ENCODE results near the gene SSBP3.

DNA sequence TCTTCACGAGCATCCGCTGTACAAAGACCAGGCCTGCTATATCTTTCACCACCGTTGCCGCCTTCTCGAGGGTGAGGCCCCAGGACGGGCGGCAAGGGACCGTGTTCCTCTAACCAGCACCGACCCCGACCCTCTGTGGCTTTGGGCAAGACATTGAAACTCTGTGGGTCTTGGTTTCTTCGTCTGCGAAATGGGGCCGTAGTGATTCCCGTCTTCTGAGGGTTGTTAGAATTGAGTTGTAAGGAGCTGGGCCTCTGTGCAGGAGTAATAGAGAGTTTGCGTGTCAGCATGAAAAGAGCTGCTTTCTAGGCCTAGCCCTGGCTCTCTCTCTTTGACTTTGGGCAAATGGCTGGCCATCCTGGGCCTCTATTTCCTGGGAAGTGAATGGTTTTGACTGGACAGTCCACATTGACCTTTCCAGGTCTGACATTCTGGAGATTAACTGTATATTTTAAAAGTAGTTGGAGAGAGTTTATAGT lies 205.6 kb downstream of the SSBP3 start:
- TF ChIP-seq EP300 (IDR thresholded peaks at IDR 0.05) = no peak
- TF ChIP-seq POLR2A (IDR thresholded peaks at IDR 0.05) = no peak
- TF ChIP-seq, protein P1, sequence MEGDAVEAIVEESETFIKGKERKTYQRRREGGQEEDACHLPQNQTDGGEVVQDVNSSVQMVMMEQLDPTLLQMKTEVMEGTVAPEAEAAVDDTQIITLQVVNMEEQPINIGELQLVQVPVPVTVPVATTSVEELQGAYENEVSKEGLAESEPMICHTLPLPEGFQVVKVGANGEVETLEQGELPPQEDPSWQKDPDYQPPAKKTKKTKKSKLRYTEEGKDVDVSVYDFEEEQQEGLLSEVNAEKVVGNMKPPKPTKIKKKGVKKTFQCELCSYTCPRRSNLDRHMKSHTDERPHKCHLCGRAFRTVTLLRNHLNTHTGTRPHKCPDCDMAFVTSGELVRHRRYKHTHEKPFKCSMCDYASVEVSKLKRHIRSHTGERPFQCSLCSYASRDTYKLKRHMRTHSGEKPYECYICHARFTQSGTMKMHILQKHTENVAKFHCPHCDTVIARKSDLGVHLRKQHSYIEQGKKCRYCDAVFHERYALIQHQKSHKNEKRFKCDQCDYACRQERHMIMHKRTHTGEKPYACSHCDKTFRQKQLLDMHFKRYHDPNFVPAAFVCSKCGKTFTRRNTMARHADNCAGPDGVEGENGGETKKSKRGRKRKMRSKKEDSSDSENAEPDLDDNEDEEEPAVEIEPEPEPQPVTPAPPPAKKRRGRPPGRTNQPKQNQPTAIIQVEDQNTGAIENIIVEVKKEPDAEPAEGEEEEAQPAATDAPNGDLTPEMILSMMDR (IDR thresholded peaks at IDR 0.05) = no peak

Data from suprapubic skin (tissue), 3 donors.